Fibroblast of the aortic adventitia (primary cell): ENCODE data around the gene RABGAP1L. TPM values are rescaled to one million over a fixed set of nuclear protein-coding genes. Genes with fewer than 3 reads are reported as not detected.
"Not testable (repeated sequence)": the region's sequence is repeated elsewhere in the genome, so short reads cannot be mapped to it uniquely, and the experiment has no call there.

Source experiments
- DNase-seq: peaks from one replicate; pipeline ENCODE4 v3.0.0-alpha.2; 2010; ENCODE audit warnings: low read depth
- H3K4me3 ChIP-seq: 2 replicates; pipeline ENCODE4 v1.5.1; 2011; ENCODE audit warnings: low read depth, mild to moderate bottlenecking, control low read depth, low read length, moderate library complexity
- CTCF ChIP-seq: IDR thresholded peaks from 2 replicates; pipeline ENCODE4 v1.5.1; 2011; ENCODE audit warnings: mild to moderate bottlenecking, low read length, control low read depth, inconsistent platforms; ENCODE audit not compliant: insufficient read depth
- total RNA-seq: library from RNA; depleted of rRNA; stranded (reverse); fragments of >200 nt; gene quantifications from 2 replicates; pipeline ENCODE4 v1.2.3, GENCODE V29; 2012; ENCODE audit warnings: low replicate concordance

Gene RABGAP1L
- total RNA-seq, 1 donor: 39.9 TPM

GRCh38 chr1:174534789-174535188, 375.5 kb downstream of the RABGAP1L start:
- no peak overlapping the region for H3K4me3 ChIP-seq
- no peak for TF ChIP-seq CTCF
- no peak for DNase-seq

- H3K4me3 ChIP-seq: no peak overlapping the region
- DNase-seq: no peak
- TF ChIP-seq CTCF: no peak
Measured at GRCh38 chr1:174535207-174535606, 375.9 kb downstream of the RABGAP1L start.

- not testable (repeated sequence) for H3K4me3 ChIP-seq, DNase-seq
Measured at GRCh38 chr1:174543421-174543820, 384.1 kb downstream of the RABGAP1L start.

- no peak overlapping the region for H3K4me3 ChIP-seq
- DNase-seq: no peak
- no peak for TF ChIP-seq CTCF
Measured at GRCh38 chr1:174550296-174550695, 391.0 kb downstream of the RABGAP1L start.

GRCh38 chr1:174556392-174556791, 397.1 kb downstream of the RABGAP1L start:
- H3K4me3 ChIP-seq: no peak overlapping the region
- no peak for DNase-seq
- no peak for TF ChIP-seq CTCF

- DNase-seq: no peak
- no peak for TF ChIP-seq CTCF
- H3K4me3 ChIP-seq: no peak overlapping the region
Measured at GRCh38 chr1:174568551-174568950, 409.2 kb downstream of the RABGAP1L start.

DNA sequence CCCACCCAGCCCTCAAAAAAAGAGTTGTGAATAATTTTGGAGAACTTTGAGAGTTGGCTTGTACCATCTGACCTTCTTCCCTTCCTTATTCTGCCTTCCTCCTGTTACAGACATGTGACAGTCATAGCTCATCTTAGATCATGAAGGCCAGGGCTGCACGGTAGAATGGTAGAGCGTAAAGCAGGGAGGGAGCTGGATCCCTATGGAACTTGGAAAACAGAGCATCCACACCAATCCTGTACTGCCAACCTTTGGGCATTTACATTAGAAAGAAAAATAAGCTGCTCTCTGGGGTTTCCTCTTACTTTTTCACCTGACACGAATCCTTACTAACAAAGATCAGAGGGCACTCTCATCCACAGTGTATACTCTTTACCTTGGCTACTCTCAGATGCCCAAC, 409.9 kb downstream of the RABGAP1L start:
- DNase-seq: no peak
- no peak for TF ChIP-seq CTCF
- H3K4me3 ChIP-seq: no peak overlapping the region

- TF ChIP-seq CTCF: no peak
- peak; percentile 5 for DNase-seq
Measured at GRCh38 chr1:174572771-174573170, 413.5 kb downstream of the RABGAP1L start.

DNA sequence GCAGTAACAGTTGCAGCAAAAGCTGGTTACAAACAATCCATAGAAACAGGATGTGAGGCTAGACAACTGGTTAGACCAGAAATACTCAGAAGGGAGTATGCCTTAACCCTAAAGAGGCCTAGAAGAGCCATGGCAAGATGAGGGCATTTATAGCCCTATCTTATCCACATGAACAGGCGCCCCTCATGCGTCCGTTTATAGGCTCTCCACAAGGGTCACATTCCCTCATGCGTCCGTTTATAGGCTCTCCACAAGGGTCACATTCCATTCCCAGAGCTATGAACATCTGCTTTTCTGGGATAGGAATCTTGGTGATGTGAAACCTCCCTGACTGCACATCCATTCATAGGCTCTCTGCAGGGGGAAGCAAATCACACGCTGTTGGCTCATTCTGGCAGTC, 416.8 kb downstream of the RABGAP1L start:
- DNase-seq, H3K4me3 ChIP-seq: not testable (repeated sequence)

More at GRCh38 chr1:174572771-174573170, 413.5 kb downstream of the RABGAP1L start:
- H3K4me3 ChIP-seq: no peak overlapping the region
